Endothelial cell of umbilical vein (primary cell): Measurements from ENCODE around the gene PRKX. TPM values are rescaled to one million over a fixed set of nuclear protein-coding genes. Genes with fewer than 3 reads are reported as not detected.

Experiments
- BruUV-seq: library from RNA; stranded (reverse); fragments of 400-500 nt; replicated peaks from 2 replicates; lab custom pipeline; 2021; lab: Mats Ljungman, UMichigan
- CTCF ChIA-PET: fragments of 300-600, 350-600 bp; sonication (Branson Sonifier 250); formaldehyde crosslinking; loops from one replicate; lab custom pipeline; 2021; ENCODE audit warnings: antibody characterized with exemption, inconsistent platforms; lab: Charles Lee
- POLR2A ChIA-PET: fragments of 300-600, 350-600 bp; sonication (Branson Sonifier 250); formaldehyde crosslinking; loops from one replicate; lab custom pipeline; 2021; ENCODE audit warnings: antibody characterized with exemption, inconsistent platforms; lab: Charles Lee
- DNase-seq: peaks from one replicate; pipeline ENCODE4 v3.0.0-alpha.2; 2011; ENCODE audit warnings: low read depth, low spot score
- FAIRE-seq: peaks from 2 replicates; lab custom pipeline; 2011; peaks lifted over from hg19 to GRCh38; lab: Jason Lieb, UNC
- H2AFZ ChIP-seq: 2 replicates; pipeline ENCODE4 v1.6.0; 2012; ENCODE audit warnings: low read depth, low read length, control low read depth, inconsistent platforms
- H3K27ac ChIP-seq: 2 replicates; pipeline ENCODE4 v1.5.1; 2011; ENCODE audit warnings: low read depth, mild to moderate bottlenecking, control low read depth, low read length, moderate library complexity; ENCODE audit not compliant: insufficient read depth
- H3K27me3 ChIP-seq, 2 experiments: 2 replicates each; pipeline versions ENCODE4 v1.6.0 to v1.6.1; 2011; ENCODE audit warnings: low read length in 2 of 2, mixed read lengths in 1 of 2; ENCODE audit not compliant: control insufficient read depth in 2 of 2, insufficient read depth in 2 of 2
- H3K36me3 ChIP-seq, 2 experiments: 2 replicates in 1 of 2; 3 replicates in 1 of 2; pipeline ENCODE4 v1.5.1; 2011; ENCODE audit warnings: low read length in 2 of 2, mild to moderate bottlenecking in 1 of 2, moderate library complexity in 1 of 2; ENCODE audit not compliant: control insufficient read depth in 2 of 2, insufficient read depth in 2 of 2; ENCODE audit errors: extremely low read depth in 1 of 2
- H3K4me1 ChIP-seq: 3 replicates; pipeline ENCODE4 v1.5.1; 2011; ENCODE audit warnings: mild to moderate bottlenecking, low read length; ENCODE audit not compliant: control insufficient read depth, insufficient read depth; ENCODE audit errors: extremely low read depth
- H3K4me2 ChIP-seq: 2 replicates; pipeline ENCODE4 v1.6.1; 2011; ENCODE audit warnings: low read length, control low read depth, mixed read lengths; ENCODE audit not compliant: insufficient read depth
- H3K4me3 ChIP-seq, 3 experiments: fragments of 200-600 bp in 1 of 3; sonication (generic), shearing (Covaris generic) in 1 of 3; replicated peaks in 1 of 3; 2 replicates each; pipeline ENCODE4 v1.5.1; 2011 to 2016; ENCODE audit warnings: control low read depth in 3 of 3, low read length in 3 of 3, mild to moderate bottlenecking in 2 of 3, inconsistent platforms in 1 of 3, low read depth in 1 of 3, moderate library complexity in 1 of 3; ENCODE audit not compliant: insufficient read depth in 1 of 3
- H3K79me2 ChIP-seq: 2 replicates; pipeline ENCODE4 v1.6.0; 2012; ENCODE audit warnings: low read length, inconsistent platforms; ENCODE audit not compliant: control insufficient read depth, insufficient read depth
- H3K9ac ChIP-seq: replicated peaks from 2 replicates; pipeline ENCODE3; 2011; ENCODE audit warnings: low read length, control low read depth; ENCODE audit not compliant: insufficient read depth; ENCODE audit errors: extremely low read depth
- H3K9me1 ChIP-seq: replicated peaks from 3 replicates; pipeline ENCODE4 v1.6.0; 2011; ENCODE audit warnings: mild to moderate bottlenecking, low read length; ENCODE audit not compliant: control insufficient read depth, insufficient read depth; ENCODE audit errors: extremely low read depth
- H3K9me3 ChIP-seq: replicated peaks from 2 replicates; pipeline ENCODE4 v1.5.1; 2012; ENCODE audit warnings: low read length, inconsistent platforms; ENCODE audit not compliant: control insufficient read depth, insufficient read depth
- H4K20me1 ChIP-seq: replicated peaks from 2 replicates; pipeline ENCODE3; 2011; ENCODE audit warnings: mild to moderate bottlenecking, low read length; ENCODE audit not compliant: control insufficient read depth, insufficient read depth; ENCODE audit errors: extremely low read depth
- EZH2 ChIP-seq: IDR thresholded peaks from 2 replicates; pipeline ENCODE4 v1.6.1; 2012; ENCODE audit warnings: borderline replicate concordance, low read depth, mild to moderate bottlenecking, moderate library complexity, low read length, inconsistent platforms; ENCODE audit not compliant: severe bottlenecking
- FOS ChIP-seq: IDR thresholded peaks from 2 replicates; pipeline ENCODE4 v1.6.1; 2011; ENCODE audit warnings: mild to moderate bottlenecking, low read length, moderate library complexity, borderline replicate concordance; ENCODE audit not compliant: insufficient read depth
- GATA2 ChIP-seq: IDR thresholded peaks from 2 replicates; pipeline ENCODE4 v1.7.0; 2011; ENCODE audit warnings: low read depth, mild to moderate bottlenecking, moderate library complexity, mixed read lengths, low read length; ENCODE audit not compliant: insufficient read length, insufficient read depth
- JUN ChIP-seq: IDR thresholded peaks from 2 replicates; pipeline ENCODE4 v1.6.1; 2011; ENCODE audit warnings: borderline replicate concordance, low read depth; ENCODE audit not compliant: insufficient read length, insufficient read depth
- MYC ChIP-seq: IDR thresholded peaks from one replicate; pipeline ENCODE4 v1.6.1; 2011; ENCODE audit warnings: mild to moderate bottlenecking, low read depth, low read length
- POLR2A ChIP-seq: IDR thresholded peaks from 2 replicates; pipeline ENCODE4 v1.6.1; 2012; ENCODE audit warnings: low read depth, mild to moderate bottlenecking, control low read depth, low read length
- POLR2AphosphoS5 ChIP-seq: IDR thresholded peaks from 2 replicates; pipeline ENCODE4 v1.6.1; 2012; ENCODE audit warnings: low read depth, mild to moderate bottlenecking, control low read depth, low read length, moderate library complexity; ENCODE audit not compliant: insufficient read depth
- dilution Hi-C: fragments of 300-500 bp; cut with MboI; formaldehyde crosslinking; loops from one replicate; pipeline ENCODE4 v1.15.0; 2019; ENCODE audit warnings: low sequenced_read_pairs; ENCODE audit not compliant: extremely low pct_ligation_motif_present
- intact Hi-C: fragments of 100-400 bp; cut with micrococcal nuclease; formaldehyde crosslinking; loops from one replicate; pipeline ENCODE4 v1.10.0; 2022
- polyA plus RNA-seq, 4 experiments: library from polyadenylated mRNA; depleted of rRNA in 3 of 4; stranded (reverse) in 3 of 4; unstranded in 1 of 4; fragments of >200 nt; gene quantifications; 2 replicates each; pipeline versions ENCODE4 v1.2.1 to v1.2.3, GENCODE V29; 2011 to 2012; ENCODE audit warnings: missing spikeins in 1 of 4
- total RNA-seq: library from RNA; stranded (reverse); gene quantifications from 2 replicates; pipeline ENCODE4 v1.2.3, GENCODE V29; 2021
- TF ChIP-seq, protein P1 (sequence below), 2 donors: IDR thresholded peaks; 1 replicate in 1 of 2; 2 replicates in 1 of 2; pipeline ENCODE4 v1.5.1; 2011; ENCODE audit warnings: low read length in 2 of 2, mild to moderate bottlenecking in 2 of 2, moderate library complexity in 2 of 2, control low read depth in 1 of 2, inconsistent platforms in 1 of 2, low read depth in 1 of 2; ENCODE audit not compliant: insufficient read depth in 1 of 2; ENCODE audit errors: extremely low read depth in 1 of 2
- TF ChIP-seq, protein P2 (sequence below): IDR thresholded peaks from 2 replicates; pipeline ENCODE4 v1.6.1; 2011; ENCODE audit not compliant: insufficient read depth, insufficient read length

PRKX gene
- total and polyA plus RNA-seq, 2 donors (not counting 3 experiments of a cell fraction or from before 2014, with no cell fraction given): 11.2 to 27.5 TPM

DNA sequence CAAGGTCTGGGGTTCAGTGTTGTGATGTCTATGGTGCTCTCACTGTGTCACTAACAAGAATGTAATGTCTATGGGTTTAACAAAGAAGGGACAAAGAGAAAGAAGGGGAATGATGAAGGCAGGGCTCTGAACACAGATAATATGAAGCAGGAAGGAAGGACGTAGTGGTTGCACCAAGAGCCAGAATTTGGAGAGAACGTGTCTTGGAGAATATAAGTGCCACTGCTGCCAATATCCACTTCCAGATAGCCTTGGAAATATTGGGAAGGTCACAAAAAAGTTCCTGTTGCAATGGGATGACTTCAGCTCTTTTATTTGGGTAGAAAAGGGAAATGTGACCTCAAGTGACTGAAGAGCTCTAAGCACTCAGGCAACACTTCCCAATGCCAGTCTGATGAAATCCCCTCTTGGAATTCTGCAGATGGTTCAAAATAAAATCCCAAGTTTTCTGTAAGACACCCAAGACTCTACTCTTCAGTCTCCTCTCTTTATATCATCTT is 131.8 kb downstream of the PRKX start:
- no peak for FAIRE-seq
- BruUV-seq: no TSS peak
- H3K36me3 ChIP-seq: no peaks in the 10 kb centered on the region

DNA sequence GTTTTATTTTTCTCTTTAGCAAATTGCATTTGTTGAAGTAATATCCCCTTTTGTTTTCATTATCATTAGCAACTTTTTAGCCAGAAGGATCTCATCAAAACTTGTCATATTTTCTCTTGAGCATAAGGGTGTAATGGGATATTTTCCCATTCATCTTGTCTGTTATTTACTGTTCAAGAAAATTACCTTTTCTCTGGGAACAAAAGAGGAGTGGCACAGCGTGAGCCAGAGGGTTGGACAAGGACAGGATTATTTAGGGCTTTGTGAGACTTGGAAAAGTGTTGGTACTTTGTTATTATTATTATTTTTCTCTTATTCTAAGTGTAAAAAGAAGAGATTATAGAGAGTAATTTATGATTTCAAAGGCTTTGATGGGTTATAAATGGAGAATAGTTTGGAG is 135.9 kb downstream of the PRKX start:
- ChIA-PET POLR2A (no interaction called here), CTCF (no interaction called here)
- Histone ChIP-seq H3K4me2 (no peak overlapping the region), H3K36me3 (no peaks in the 10 kb centered on the region), H3K4me3 (no peak overlapping the region), H3K9ac (no peak overlapping the region), H3K9me3 (no peaks in the 10 kb centered on the region), H3K9me1 (no peaks in the 10 kb centered on the region), H2AFZ (no peak overlapping the region), H3K4me1 (no peaks in the 10 kb centered on the region), H3K27ac (no peak overlapping the region), H3K79me2 (no peaks in the 10 kb centered on the region), H4K20me1 (no peaks in the 10 kb centered on the region), H3K27me3 (no peaks in the 10 kb centered on the region)
- intact Hi-C loops (no loop called here), dilution Hi-C loops (no loop called here)
- FAIRE-seq: no peak
- no TSS peak for BruUV-seq
- no peak for DNase-seq
- no peak for TF ChIP-seq POLR2A
- TF ChIP-seq EZH2: no peak
- no peak for TF ChIP-seq GATA2
- no peak for TF ChIP-seq POLR2AphosphoS5
- TF ChIP-seq MYC: no peak
- TF ChIP-seq JUN: no peak
- TF ChIP-seq, protein P1, sequence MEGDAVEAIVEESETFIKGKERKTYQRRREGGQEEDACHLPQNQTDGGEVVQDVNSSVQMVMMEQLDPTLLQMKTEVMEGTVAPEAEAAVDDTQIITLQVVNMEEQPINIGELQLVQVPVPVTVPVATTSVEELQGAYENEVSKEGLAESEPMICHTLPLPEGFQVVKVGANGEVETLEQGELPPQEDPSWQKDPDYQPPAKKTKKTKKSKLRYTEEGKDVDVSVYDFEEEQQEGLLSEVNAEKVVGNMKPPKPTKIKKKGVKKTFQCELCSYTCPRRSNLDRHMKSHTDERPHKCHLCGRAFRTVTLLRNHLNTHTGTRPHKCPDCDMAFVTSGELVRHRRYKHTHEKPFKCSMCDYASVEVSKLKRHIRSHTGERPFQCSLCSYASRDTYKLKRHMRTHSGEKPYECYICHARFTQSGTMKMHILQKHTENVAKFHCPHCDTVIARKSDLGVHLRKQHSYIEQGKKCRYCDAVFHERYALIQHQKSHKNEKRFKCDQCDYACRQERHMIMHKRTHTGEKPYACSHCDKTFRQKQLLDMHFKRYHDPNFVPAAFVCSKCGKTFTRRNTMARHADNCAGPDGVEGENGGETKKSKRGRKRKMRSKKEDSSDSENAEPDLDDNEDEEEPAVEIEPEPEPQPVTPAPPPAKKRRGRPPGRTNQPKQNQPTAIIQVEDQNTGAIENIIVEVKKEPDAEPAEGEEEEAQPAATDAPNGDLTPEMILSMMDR (IDR thresholded peaks at IDR 0.05; ENCODE audit: extremely low read depth in 1 of 2, insufficient read depth in 1 of 2, low read depth in 1 of 2, low read length in 2 of 2): no peak
- TF ChIP-seq, protein P2, sequence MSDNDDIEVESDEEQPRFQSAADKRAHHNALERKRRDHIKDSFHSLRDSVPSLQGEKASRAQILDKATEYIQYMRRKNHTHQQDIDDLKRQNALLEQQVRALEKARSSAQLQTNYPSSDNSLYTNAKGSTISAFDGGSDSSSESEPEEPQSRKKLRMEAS: no peak
- no peak for TF ChIP-seq FOS

More for the DNA sequence above, 131.8 kb downstream of the PRKX start:
- H3K4me1 ChIP-seq: no peaks in the 10 kb centered on the region
- no peaks in the 10 kb centered on the region for H3K27me3 ChIP-seq
- no peak overlapping the region for H3K9ac ChIP-seq
- no peak overlapping the region for H2AFZ ChIP-seq
- no peaks in the 10 kb centered on the region for H3K79me2 ChIP-seq
- ChIA-PET CTCF (no interaction called here), POLR2A (no interaction called here)
- intact Hi-C loops: no loop called here
- DNase-seq: no peak
- H3K9me1 ChIP-seq: no peaks in the 10 kb centered on the region
- dilution Hi-C loops: no loop called here
- H3K4me3 ChIP-seq: no peak overlapping the region
- TF ChIP-seq, protein P1 (IDR thresholded peaks at IDR 0.05; ENCODE audit: extremely low read depth in 1 of 2, insufficient read depth in 1 of 2, low read depth in 1 of 2, low read length in 2 of 2): no peak
- H3K4me2 ChIP-seq: no peak overlapping the region
- no peaks in the 10 kb centered on the region for H4K20me1 ChIP-seq
- no peak overlapping the region for H3K27ac ChIP-seq
- H3K9me3 ChIP-seq: no peaks in the 10 kb centered on the region
